Gastroesophageal sphincter (tissue), 4 donors: Measurements from ENCODE around the gene RARRES2. TPM values are rescaled to one million over a fixed set of nuclear protein-coding genes. Genes with fewer than 3 reads are reported as not detected.

Experiments used
- ATAC-seq: fragments of 150-250 bp; one replicate; pipeline ENCODE4 v1.9.1; 2016; ENCODE audit warnings: mild to moderate bottlenecking, moderate library complexity
- H3K27ac ChIP-seq, 4 donors: fragments of 200-600 bp; sonication (generic) in 3 of 4; 1 replicate in 3 of 4; 2 replicates in 1 of 4; pipeline ENCODE4 v1.5.1; 2016 to 2019
- H3K27me3 ChIP-seq: fragments of 200-600 bp; sonication (generic); one replicate; pipeline ENCODE4 v1.5.1; 2019
- H3K36me3 ChIP-seq, 2 donors: fragments of 200-600 bp; sonication (generic); one replicate each; pipeline ENCODE4 v1.5.1; 2019; ENCODE audit warnings: control low read depth in 1 of 2
- H3K4me1 ChIP-seq, 3 donors: fragments of 200-600 bp; sonication (generic); 1 replicate in 2 of 3; 2 replicates in 1 of 3; pipeline ENCODE4 v1.5.1; 2016 to 2019; ENCODE audit warnings: control low read depth in 2 of 3
- H3K4me3 ChIP-seq, 2 donors: fragments of 200-600 bp; sonication (generic); one replicate each; pipeline ENCODE4 v1.5.1; 2019; ENCODE audit warnings: mild to moderate bottlenecking in 1 of 2, moderate library complexity in 1 of 2
- H3K9me3 ChIP-seq, 3 donors: fragments of 200-600 bp; sonication (generic); one replicate each; pipeline ENCODE4 v1.5.1; 2017 to 2019; ENCODE audit warnings: control low read depth in 2 of 3
- EP300 ChIP-seq: sonication (generic); formaldehyde crosslinking; IDR thresholded peaks from one replicate; pipeline ENCODE4 v1.6.1; 2017; ENCODE audit warnings: antibody characterized with exemption, mild to moderate bottlenecking
- POLR2A ChIP-seq, 2 donors: fragments of 450-650 bp; IDR thresholded peaks; one replicate each; pipeline ENCODE4 v1.6.1; 2017; ENCODE audit warnings: antibody characterized with exemption in 2 of 2, mild to moderate bottlenecking in 2 of 2, moderate library complexity in 1 of 2
- POLR2AphosphoS5 ChIP-seq: sonication (generic); formaldehyde crosslinking; IDR thresholded peaks from one replicate; pipeline ENCODE4 v1.6.1; 2017; ENCODE audit warnings: antibody characterized with exemption
- WGBS, 2 donors: methylation state at CpG; one replicate each; pipeline ENCODE4 v1.1.5; 2018; ENCODE audit warnings: low coverage in 1 of 2; 5-methylcytosine and 5-hydroxymethylcytosine counted together
- total RNA-seq, 4 donors: library from RNA; depleted of rRNA; stranded (reverse); fragments of >200 nt; gene quantifications; one replicate each; pipeline ENCODE4 v1.1.0, GENCODE V29; 2016
- TF ChIP-seq, protein P1 (sequence below), 4 experiments: fragments of 200-600 bp in 2 of 4; fragments of 450-650 bp in 2 of 4; sonication (generic) in 1 of 4; IDR thresholded peaks; one replicate each; pipeline ENCODE4 v1.5.1; 2017 to 2019; ENCODE audit warnings: antibody characterized with exemption in 4 of 4, mild to moderate bottlenecking in 2 of 4, moderate library complexity in 2 of 4

Gene RARRES2
- total RNA-seq, 4 donors from 2014 or later = 152 to 341 (median 157) TPM

DNA sequence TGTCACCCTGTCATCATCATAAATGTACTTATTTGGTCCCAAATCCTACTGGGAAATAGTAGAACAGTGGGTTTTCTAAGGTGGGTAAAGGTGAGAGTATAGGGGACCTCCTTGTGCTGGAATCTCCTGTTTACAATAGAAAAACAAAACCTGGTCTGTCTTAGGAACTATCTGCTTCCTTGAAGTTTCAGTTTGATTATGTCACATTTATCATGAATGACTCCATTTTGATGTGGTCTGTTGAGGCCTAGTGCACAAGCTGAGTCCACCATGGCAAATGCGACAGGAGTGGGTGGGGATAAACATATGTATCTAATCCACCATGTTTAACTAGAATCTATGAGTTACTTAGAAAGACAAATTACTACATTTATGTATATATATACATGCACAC, 14.2 kb upstream of the RARRES2 start:
- Histone ChIP-seq H3K36me3 (no peaks in the 10 kb centered on the region), H3K4me1 (peaks cover 0 to 12% (median 0%) of the 10 kb centered on the region in 3 donors), H3K27ac (peak overlapping the region in 2 of 4 donors; percentile 10 to 50), H3K4me3 (no peak overlapping the region), H3K27me3 (no peaks in the 10 kb centered on the region), H3K9me3 (no peaks in the 10 kb centered on the region)
- TF ChIP-seq, protein P1, sequence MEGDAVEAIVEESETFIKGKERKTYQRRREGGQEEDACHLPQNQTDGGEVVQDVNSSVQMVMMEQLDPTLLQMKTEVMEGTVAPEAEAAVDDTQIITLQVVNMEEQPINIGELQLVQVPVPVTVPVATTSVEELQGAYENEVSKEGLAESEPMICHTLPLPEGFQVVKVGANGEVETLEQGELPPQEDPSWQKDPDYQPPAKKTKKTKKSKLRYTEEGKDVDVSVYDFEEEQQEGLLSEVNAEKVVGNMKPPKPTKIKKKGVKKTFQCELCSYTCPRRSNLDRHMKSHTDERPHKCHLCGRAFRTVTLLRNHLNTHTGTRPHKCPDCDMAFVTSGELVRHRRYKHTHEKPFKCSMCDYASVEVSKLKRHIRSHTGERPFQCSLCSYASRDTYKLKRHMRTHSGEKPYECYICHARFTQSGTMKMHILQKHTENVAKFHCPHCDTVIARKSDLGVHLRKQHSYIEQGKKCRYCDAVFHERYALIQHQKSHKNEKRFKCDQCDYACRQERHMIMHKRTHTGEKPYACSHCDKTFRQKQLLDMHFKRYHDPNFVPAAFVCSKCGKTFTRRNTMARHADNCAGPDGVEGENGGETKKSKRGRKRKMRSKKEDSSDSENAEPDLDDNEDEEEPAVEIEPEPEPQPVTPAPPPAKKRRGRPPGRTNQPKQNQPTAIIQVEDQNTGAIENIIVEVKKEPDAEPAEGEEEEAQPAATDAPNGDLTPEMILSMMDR (IDR thresholded peaks at IDR 0.05) = no peak
- no peak for TF ChIP-seq POLR2AphosphoS5
- TF ChIP-seq EP300 = no peak
- TF ChIP-seq POLR2A (IDR thresholded peaks at IDR 0.05) = no peak
- ATAC-seq = no peak
- WGBS, 2 donors = 71 to 100% methylated on average over 1 of the region's 1 CpG

DNA sequence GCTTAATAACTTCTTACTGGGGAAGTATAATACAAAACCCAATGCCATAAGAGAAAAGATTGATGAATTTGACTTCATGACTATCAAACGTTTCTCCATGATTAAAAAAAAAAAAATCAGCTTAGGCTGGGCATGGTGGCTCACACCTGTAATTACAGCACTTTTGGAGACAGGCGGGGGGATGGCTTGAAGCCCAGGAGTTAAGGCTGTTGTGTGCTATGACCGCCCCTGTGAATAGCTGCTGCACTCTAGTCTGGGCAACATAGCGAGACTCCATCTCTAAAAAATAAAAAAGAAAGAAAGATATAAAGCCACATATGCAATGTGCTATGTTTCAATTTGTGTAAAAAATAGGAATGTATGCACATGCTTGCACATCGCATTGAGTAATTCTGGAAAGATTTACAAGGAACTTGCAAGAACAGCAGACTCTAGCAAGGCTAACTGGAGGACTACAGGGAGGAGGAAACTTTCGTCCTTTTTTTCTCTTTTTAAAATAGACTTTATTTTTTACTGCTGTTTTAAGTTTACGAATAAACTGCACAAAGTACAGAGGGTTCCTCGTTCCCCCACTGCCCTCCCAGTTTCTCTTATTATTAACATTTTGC, 10.3 kb upstream of the RARRES2 start:
- no peaks in the 10 kb centered on the region for H3K9me3 ChIP-seq
- H3K4me3 ChIP-seq = no peak overlapping the region
- H3K27me3 ChIP-seq = no peaks in the 10 kb centered on the region
- H3K36me3 ChIP-seq = no peaks in the 10 kb centered on the region
- no peak for TF ChIP-seq POLR2AphosphoS5
- TF ChIP-seq POLR2A (IDR thresholded peaks at IDR 0.05) = no peak
- TF ChIP-seq, protein P1 (IDR thresholded peaks at IDR 0.05) = no peak
- TF ChIP-seq EP300 = no peak
- WGBS, 2 donors = 64 to 70% methylated on average over 6 to 8 of the region's 8 CpGs
- H3K4me1 ChIP-seq = peaks cover 0 to 12% (median 0%) of the 10 kb centered on the region in 3 donors
- no peak for ATAC-seq
- no peak overlapping the region for H3K27ac ChIP-seq

DNA sequence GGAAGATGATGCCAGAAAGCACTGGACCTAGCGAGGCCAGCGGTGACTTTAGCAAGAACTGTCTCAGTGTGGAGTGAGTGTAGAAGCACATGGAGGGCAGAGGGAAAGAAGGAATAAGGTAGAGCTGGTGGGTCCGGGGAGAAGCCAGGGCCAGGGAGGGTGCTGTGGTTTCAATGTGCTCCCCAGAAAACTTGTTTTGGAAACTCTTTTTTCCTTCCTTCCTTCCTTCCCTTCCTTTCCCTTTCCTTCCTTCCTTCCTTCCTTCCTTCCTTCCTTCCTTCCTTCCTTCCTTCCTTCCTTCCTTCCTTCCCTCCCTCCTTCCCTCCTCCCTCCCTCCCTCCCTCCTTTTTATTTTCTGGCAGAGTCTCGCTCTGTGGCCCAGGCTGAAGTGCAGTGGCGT, 5.5 kb upstream of the RARRES2 start:
- no peaks in the 10 kb centered on the region for H3K9me3 ChIP-seq
- no peak for TF ChIP-seq POLR2AphosphoS5
- no peak for TF ChIP-seq POLR2A (IDR thresholded peaks at IDR 0.05)
- TF ChIP-seq, protein P1 (IDR thresholded peaks at IDR 0.05) = no peak
- no peak for TF ChIP-seq EP300
- no peak overlapping the region for H3K4me3 ChIP-seq
- H3K4me1 ChIP-seq = peaks cover 0 to 8% (median 0%) of the 10 kb centered on the region in 3 donors
- WGBS, 2 donors = 78 to 92% methylated on average over 3 to 4 of the region's 5 CpGs
- no peak overlapping the region for H3K27ac ChIP-seq
- ATAC-seq = no peak
- H3K36me3 ChIP-seq = no peaks in the 10 kb centered on the region
- no peaks in the 10 kb centered on the region for H3K27me3 ChIP-seq

DNA sequence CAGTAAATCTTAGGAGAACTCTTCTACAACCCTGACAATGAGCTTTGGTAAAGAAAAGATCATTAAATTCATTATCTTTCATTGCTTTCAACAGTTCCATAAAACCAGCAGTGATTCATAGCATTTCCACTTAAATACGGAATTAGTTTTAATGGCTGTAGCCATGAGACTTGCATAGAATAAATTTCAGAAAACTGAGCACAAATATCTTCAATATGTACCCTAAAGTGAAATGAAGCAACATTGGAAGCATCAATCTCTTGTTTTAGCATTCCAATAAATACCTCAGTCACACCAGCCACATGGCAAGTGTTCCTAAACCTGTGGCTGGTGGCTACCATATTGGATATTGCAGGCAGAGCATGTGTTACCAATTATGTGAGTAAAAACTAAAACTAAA, 3.6 kb upstream of the RARRES2 start:
- no peak for ATAC-seq
- Histone ChIP-seq H3K27me3 (no peaks in the 10 kb centered on the region), H3K4me3 (no peak overlapping the region), H3K27ac (no peak overlapping the region), H3K4me1 (peaks cover 0 to 27% (median 6%) of the 10 kb centered on the region in 3 donors), H3K9me3 (no peaks in the 10 kb centered on the region), H3K36me3 (no peaks in the 10 kb centered on the region)
- 78 to 82% methylated on average over 1 of the region's 1 CpG for WGBS, 2 donors
- TF ChIP-seq, protein P1 (IDR thresholded peaks at IDR 0.05) = no peak
- TF ChIP-seq POLR2AphosphoS5 (no peak), EP300 (no peak), POLR2A (IDR thresholded peaks at IDR 0.05) (no peak)

DNA sequence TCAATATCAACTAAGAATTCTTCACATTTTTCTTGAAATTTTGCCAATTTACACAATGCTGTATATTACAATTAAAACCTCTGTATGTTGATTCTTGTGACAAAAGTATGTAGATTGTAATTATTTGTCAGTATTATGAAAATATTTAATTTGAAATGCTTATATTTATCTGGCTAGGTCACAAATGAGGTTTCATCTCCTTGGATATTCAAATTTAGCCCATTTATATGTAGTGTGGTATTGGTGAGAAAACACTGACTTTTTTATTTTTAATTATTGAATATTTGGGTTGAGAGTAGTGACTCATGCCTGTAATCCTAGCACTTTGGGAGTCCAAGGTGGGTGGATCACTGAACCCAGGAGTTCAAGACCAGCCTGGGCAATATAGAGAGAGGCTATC, 2.9 kb upstream of the RARRES2 start:
- Histone ChIP-seq H3K4me3 (no peak overlapping the region), H3K27ac (no peak overlapping the region), H3K9me3 (no peaks in the 10 kb centered on the region), H3K4me1 (peaks cover 0 to 34% (median 11%) of the 10 kb centered on the region in 3 donors), H3K36me3 (no peaks in the 10 kb centered on the region), H3K27me3 (no peaks in the 10 kb centered on the region)
- TF ChIP-seq, protein P1 (IDR thresholded peaks at IDR 0.05) = no peak
- TF ChIP-seq EP300 = no peak
- no peak for TF ChIP-seq POLR2AphosphoS5
- no peak for TF ChIP-seq POLR2A (IDR thresholded peaks at IDR 0.05)
- no peak for ATAC-seq
